ENCODE data around the gene HOXA7. TPM values are rescaled to one million over a fixed set of nuclear protein-coding genes. Genes with fewer than 3 reads are reported as not detected.

HOXA7 gene
- total RNA-seq, 1 experiment from 2014 or later, result 2.9 TPM

DNA sequence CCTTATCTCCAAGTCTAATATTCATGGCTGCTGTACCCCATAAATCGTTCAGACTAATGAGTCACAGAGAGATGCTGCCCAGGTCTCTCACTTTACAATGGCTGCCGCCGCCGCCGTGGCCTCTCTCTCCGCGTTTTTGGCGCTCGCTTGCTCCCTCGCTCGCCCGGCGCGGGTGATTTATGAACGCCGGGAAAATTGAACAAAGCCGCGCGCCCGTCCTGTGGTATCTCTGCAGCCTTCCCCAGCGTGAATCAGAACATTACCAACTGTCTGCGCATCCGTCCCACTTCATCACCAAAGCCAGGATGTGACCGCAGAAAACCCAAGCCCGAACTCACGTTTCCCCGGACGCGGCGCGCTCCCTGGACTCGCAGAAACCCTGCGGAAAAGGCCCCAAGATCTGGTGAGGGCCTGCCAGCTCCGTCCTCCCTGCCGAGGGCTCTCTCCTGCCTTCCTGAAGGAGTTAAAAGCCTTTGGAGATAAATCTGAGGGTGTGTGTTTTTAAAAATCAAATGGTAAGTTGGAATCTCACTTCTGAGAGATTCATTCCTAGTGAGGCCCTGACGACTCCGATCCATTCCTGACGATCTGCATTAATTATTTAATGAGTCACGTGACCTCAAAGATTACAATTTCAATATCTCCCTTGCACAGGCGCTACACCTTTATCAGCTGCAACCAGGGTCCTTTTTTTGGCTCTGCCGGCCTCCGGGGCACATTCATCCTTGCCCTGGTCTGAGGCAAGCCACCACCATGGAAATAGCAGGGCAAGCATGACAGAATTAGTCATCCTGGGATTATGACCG, 32.2 kb downstream of the HOXA7 start:
- Histone ChIP-seq H3K4me1 (replicated peaks) (peaks cover 13% of the 10 kb centered on the region), H3K36me3 (peaks cover 9% of the 10 kb centered on the region; the same call in 1 of the 2 replicates), H3K4me3 (no peak overlapping the region), H3K27me3 (replicated peaks) (no peaks in the 10 kb centered on the region), H3K27ac (no peak overlapping the region), H3K9me3 (replicated peaks) (no peaks in the 10 kb centered on the region)
- peak in 1 of 2 experiments; percentile 32 for DNase-seq (ENCODE audit: low read depth in 1 of 2, low spot score in 2 of 2)

DNA sequence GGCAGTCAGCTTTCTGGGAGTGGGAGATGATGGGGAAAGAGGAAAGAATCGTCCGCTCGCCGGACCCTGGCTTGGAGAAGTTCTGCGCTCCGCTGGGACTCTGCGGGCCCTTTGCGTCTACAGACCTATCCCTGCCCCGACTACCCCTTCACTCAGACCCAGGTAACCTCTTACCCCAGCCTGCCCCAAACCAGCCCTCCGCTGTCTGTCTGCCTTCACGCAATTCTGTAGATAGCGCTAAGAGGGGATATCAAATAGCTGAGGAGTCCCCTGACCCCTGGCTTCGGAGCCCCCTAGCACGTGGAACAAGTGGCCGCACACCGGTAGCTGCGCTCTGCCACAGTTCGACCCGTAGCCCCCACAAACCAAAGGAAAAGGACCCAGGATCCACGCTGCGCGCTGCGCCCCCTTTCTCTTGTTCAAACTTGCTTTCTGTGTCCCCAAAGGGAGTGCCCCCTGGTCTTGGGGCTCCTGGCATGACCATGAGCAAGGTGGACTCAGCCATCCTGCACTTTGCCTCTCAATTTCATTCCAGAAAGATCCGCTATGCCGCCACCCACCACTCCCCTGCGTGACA, 32.9 kb downstream of the HOXA7 start:
- DNase-seq (ENCODE audit: low read depth in 1 of 2, low spot score in 2 of 2), result peak in 1 of 2 experiments; percentile 10
- no peak overlapping the region for H3K4me3 ChIP-seq
- H3K9me3 ChIP-seq (replicated peaks), result no peaks in the 10 kb centered on the region
- peaks cover 13% of the 10 kb centered on the region for H3K4me1 ChIP-seq (replicated peaks)
- no peaks in the 10 kb centered on the region for H3K27me3 ChIP-seq (replicated peaks)
- H3K27ac ChIP-seq, result no peak overlapping the region
- H3K36me3 ChIP-seq, result peaks cover 8% of the 10 kb centered on the region; the same call in 1 of the 2 replicates

DNA sequence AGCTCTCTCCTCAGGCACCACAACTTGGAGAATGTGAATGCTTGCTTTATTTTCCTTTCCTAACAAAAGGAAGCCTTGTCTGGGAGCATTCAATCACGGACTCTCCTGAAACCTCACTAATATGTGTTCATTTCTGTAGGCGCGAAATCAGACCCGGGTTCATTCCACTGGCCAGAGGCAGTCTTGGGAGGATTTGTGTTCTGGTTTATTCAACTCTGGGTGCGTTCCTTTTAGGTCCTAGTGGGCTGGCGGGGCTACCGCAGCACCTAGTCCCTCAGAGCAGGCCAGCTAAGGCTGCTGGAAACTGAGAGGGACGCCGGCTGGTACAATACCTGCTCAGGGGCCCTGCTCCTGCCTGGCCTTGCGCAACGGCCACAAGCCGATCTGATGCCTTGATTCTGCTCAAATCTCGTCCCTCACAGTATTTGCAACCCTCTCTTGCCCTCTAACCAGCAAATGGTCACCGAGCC, 33.4 kb downstream of the HOXA7 start:
- DNase-seq (ENCODE audit: low read depth in 1 of 2, low spot score in 2 of 2), result peak in 1 of 2 experiments; percentile 38
- no peak overlapping the region for H3K27ac ChIP-seq
- H3K4me1 ChIP-seq (replicated peaks), result peaks cover 13% of the 10 kb centered on the region
- no peaks in the 10 kb centered on the region for H3K9me3 ChIP-seq (replicated peaks)
- H3K4me3 ChIP-seq, result no peak overlapping the region
- peaks cover 3% of the 10 kb centered on the region; the same call in 1 of the 2 replicates for H3K36me3 ChIP-seq
- no peaks in the 10 kb centered on the region for H3K27me3 ChIP-seq (replicated peaks)

DNA sequence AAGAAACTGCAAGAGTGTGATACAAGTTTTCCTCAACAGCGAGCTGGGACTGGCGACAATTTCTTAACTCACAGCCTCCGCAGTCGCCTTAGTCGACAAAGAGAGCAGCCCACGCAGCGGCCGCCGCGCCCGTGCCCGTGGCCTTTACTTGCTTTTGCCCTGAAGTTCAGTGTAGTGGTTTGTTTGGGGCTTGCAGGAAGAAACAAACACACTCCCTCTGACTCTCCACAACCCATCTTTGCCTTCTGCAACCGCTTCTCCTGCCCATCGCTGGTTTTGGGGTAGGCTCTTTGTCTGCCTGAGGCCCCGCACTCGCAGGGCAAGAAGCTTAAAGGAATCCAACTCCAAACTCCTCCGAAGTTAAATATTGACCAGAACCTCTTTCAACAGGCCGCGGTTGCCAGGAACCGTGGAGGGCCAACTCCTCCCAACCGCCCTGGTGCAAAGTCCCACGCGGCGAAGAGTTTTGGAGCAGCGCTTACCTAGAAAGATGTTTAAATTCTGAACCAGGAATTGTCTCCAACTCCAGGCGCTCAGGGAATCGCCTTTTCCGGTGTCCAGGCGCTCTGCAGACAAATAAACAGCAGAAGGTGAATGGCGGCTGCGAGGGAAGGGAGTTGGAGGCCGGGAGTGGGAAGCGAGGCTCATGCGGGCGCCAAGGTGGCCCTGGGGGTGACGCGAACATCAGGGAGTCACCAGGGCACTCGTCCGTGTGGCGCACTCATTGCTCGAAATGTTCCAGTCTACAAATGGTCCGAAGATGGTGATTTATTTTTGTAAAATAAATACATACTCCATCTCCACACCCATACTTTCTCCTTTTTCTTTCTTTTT, 34.2 kb downstream of the HOXA7 start:
- H3K4me3 ChIP-seq, result no peak overlapping the region

DNA sequence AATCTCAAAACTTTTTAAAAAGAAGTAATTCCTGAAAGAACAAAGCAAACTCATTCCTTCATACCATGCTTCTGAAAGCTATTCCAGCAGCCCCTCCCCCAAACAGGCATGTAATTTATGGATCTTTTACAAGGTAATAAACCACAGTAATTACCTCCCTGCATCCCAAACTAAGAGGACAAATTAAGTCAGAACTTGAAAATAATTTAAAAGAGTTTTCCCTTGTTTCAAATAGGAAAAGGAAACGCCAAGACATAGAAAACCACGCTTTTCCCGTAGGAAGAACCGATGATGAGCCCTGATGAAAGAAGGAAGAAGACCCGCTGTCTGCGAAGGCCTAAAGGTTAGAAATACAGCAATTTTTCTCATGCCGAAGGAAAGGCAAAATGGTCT, 34.8 kb downstream of the HOXA7 start:
- Histone ChIP-seq H3K4me3 (no peak overlapping the region), H3K4me1 (replicated peaks) (peaks cover 13% of the 10 kb centered on the region), H3K27ac (no peak overlapping the region), H3K27me3 (replicated peaks) (no peaks in the 10 kb centered on the region), H3K36me3 (peaks cover 2% of the 10 kb centered on the region; the same call in 1 of the 2 replicates), H3K9me3 (replicated peaks) (no peaks in the 10 kb centered on the region)
- DNase-seq (ENCODE audit: low read depth in 1 of 2, low spot score in 2 of 2), result no peak

More for the DNA sequence above, 34.2 kb downstream of the HOXA7 start:
- Histone ChIP-seq H3K27ac (no peak overlapping the region), H3K4me1 (replicated peaks) (peaks cover 13% of the 10 kb centered on the region), H3K27me3 (replicated peaks) (no peaks in the 10 kb centered on the region), H3K9me3 (replicated peaks) (no peaks in the 10 kb centered on the region), H3K36me3 (peaks cover 2% of the 10 kb centered on the region; the same call in 1 of the 2 replicates)
- peak in 1 of 2 experiments; percentile 29 for DNase-seq (ENCODE audit: low read depth in 1 of 2, low spot score in 2 of 2)

DNA sequence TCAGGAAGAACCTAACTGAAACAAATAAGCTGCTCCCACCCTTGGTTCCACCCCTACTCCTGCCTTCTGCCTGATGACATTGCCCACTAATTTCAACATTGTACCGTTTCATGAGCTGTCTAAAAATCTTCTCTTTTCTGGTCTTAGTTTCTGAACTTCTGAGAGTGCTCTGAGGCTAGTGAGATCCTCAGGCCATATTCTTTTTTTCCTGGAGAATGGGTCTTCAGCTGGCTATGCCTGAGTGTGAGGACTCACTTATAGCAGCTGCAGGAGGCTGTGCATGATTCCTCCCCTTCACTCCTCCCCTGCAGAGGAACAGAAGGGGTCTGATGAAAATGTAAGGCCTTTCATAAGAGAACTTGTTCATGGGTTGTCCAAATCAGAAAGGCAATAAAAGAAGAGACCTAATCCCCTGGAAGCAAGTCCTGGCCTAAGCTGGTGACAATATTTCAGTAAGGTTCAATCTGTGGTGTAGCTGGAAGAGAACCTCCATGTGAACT, 37.0 kb downstream of the HOXA7 start:
- peak in 1 of 2 experiments; percentile 11 for DNase-seq (ENCODE audit: low read depth in 1 of 2, low spot score in 2 of 2)
- Histone ChIP-seq H3K4me3 (no peak overlapping the region), H3K36me3 (peaks cover 2% of the 10 kb centered on the region; the same call in 1 of the 2 replicates), H3K9me3 (replicated peaks) (no peaks in the 10 kb centered on the region), H3K4me1 (replicated peaks) (peaks cover 25% of the 10 kb centered on the region), H3K27ac (no peak overlapping the region), H3K27me3 (replicated peaks) (no peaks in the 10 kb centered on the region)

DNA sequence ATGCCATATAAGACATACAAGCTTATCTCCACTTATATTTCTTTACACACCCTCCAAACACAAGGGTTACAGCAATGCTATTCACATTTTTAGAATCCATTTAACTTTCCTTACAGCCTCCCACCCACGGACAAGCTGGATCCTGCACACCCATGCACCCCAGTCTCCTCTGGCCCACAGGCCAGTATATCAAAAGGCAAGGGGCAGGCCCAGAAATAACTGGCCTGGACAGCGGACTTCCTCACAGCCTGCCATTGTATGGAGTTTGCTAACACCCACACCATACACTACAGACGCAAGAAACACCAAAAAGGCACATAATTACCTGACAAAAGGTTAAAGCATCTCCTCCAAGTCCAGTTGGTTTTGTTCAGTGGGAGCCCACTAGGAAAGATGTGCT, 37.9 kb downstream of the HOXA7 start:
- peak in 1 of 2 experiments; percentile 15 for DNase-seq (ENCODE audit: low read depth in 1 of 2, low spot score in 2 of 2)
- Histone ChIP-seq H3K27me3 (replicated peaks) (no peaks in the 10 kb centered on the region), H3K36me3 (peaks cover 2% of the 10 kb centered on the region; the same call in 1 of the 2 replicates), H3K27ac (no peak overlapping the region), H3K4me3 (no peak overlapping the region), H3K9me3 (replicated peaks) (no peaks in the 10 kb centered on the region), H3K4me1 (replicated peaks) (peaks cover 29% of the 10 kb centered on the region)

DNA sequence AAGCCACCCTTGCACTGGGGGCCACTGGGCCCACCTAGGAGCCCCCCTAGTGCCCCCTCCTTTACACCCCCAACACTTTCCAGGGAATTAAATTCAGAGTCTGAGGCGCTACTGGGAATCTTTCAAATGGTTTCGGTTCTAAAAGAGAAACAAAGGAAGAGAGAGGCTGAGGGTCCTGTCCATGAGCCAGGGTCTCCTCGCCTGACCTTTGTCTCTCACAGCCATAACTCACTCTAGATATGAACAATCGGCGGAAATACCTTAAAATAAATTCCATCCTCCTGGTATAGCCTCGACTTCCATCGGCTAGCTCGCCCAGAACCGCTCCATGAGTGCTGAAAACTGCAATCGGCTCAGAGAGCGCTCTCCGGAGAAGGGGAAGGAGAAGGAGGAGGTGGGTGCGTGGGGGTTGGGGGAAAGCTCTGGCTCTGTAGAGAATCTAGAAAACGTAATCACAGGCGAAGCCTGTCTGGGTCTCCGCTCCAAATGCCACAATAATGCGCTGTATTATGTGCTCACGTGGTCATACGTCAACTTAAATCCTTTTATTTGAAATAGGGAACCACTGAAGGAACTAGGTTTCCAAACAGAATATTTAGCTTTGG, 38.5 kb downstream of the HOXA7 start:
- Histone ChIP-seq H3K4me1 (replicated peaks) (peaks cover 31% of the 10 kb centered on the region), H3K4me3 (no peak overlapping the region), H3K9me3 (replicated peaks) (no peaks in the 10 kb centered on the region), H3K27ac (no peak overlapping the region), H3K27me3 (replicated peaks) (no peaks in the 10 kb centered on the region), H3K36me3 (peaks cover 2% of the 10 kb centered on the region; the same call in 1 of the 2 replicates)
- peak in 1 of 2 experiments; percentile 23 for DNase-seq (ENCODE audit: low read depth in 1 of 2, low spot score in 2 of 2)

DNA sequence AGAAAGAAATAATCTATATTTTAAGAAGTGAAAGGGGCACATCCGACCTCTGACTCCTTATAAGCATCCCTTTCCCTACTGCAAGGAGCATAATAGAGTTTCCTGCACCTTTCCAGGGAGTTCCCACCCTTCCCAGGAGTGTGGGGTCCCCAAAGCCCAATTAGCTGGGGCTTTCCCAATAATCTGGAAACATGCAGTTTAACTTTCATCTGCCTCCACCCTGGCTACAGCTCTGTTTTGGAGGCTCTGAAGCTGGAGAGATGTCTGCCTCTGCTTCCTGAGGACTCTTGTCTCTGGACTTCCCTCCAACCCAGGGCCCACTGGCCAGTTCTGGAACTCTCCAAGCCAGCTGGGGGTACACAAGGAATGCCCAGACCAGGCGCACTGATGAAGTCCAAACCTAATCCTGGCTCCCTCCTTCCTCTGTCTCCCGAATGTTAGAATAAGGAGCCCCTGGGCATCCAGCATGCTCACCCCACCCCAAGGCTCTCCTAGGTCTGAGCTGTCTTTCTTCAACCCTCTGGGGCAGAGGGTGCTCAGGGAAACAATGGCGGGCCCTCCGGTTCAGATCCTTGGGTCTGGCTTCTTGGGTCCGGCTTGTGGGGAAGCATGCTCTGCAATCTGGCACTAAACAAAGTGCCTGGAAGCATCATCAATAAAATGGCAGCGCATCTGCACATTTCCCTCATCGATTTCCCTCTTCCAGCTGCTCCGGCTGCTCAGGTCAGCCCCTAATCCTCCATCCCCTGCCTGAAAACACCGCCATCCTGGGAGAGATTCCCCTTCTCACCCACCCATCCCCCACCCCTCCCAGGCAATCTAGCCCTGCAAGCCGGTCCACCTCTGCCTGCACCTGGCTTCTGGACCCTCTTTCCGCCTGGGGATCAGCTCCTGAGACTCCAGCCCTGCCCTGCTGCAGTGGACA, 39.3 kb downstream of the HOXA7 start:
- DNase-seq (ENCODE audit: low read depth in 1 of 2, low spot score in 2 of 2), result peak in 1 of 2 experiments; percentile 37
- Histone ChIP-seq H3K27ac (no peak overlapping the region), H3K27me3 (replicated peaks) (no peaks in the 10 kb centered on the region), H3K4me3 (no peak overlapping the region), H3K9me3 (replicated peaks) (no peaks in the 10 kb centered on the region), H3K4me1 (replicated peaks) (peaks cover 36% of the 10 kb centered on the region), H3K36me3 (peaks cover 2% of the 10 kb centered on the region; the same call in 1 of the 2 replicates)

DNA sequence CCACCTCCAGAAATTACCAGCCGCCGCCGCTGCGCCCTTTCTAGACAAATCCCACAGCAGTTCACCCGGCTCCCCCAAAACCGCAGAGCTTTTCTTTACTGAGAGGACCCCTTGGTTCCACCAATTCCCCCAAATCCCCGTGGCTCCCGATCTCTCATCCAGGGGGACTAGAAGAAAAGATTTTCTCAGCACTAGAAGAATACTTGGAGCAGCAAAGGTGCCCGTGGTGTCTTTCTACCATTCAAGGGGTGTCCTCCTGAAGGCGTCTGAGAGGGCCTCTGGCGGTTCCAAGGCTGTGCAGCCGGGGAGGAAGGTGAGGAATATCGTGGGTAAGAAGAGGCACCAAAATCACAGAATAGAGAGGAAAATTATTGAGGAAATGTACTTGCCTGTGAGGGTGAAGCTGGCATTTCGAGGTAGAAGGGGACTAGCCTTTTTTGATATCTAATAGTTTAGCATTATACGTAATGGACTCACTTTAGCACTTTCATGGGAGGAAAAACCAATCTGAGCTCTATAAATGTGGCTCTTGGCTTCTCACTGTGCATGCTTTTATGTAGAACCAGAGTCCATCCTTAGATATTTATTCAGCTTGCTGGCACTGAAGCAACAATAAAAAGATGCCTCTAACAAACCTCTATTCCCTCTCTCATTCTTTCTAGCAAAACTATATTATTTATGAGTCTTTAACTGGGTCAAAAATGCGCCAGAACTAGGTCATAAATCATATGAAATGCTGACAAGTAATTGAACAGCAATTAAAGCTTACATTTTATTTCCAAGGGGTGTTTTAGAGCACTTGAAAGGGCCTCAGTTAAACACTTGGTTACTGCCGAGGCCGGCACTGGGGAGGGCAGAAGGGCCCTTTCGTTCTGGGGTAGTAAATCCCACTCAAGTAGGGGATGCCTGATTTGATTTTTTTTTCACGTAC, 40.2 kb downstream of the HOXA7 start:
- peak in 1 of 2 experiments; percentile 31 for DNase-seq (ENCODE audit: low read depth in 1 of 2, low spot score in 2 of 2)
- peak overlapping the region; percentile 39 for H3K4me3 ChIP-seq
- no peak overlapping the region for H3K27ac ChIP-seq
- no peaks in the 10 kb centered on the region for H3K27me3 ChIP-seq (replicated peaks)
- H3K4me1 ChIP-seq (replicated peaks), result peaks cover 39% of the 10 kb centered on the region
- H3K36me3 ChIP-seq, result peaks cover 2% of the 10 kb centered on the region; the same call in 1 of the 2 replicates
- H3K9me3 ChIP-seq (replicated peaks), result no peaks in the 10 kb centered on the region

DNA sequence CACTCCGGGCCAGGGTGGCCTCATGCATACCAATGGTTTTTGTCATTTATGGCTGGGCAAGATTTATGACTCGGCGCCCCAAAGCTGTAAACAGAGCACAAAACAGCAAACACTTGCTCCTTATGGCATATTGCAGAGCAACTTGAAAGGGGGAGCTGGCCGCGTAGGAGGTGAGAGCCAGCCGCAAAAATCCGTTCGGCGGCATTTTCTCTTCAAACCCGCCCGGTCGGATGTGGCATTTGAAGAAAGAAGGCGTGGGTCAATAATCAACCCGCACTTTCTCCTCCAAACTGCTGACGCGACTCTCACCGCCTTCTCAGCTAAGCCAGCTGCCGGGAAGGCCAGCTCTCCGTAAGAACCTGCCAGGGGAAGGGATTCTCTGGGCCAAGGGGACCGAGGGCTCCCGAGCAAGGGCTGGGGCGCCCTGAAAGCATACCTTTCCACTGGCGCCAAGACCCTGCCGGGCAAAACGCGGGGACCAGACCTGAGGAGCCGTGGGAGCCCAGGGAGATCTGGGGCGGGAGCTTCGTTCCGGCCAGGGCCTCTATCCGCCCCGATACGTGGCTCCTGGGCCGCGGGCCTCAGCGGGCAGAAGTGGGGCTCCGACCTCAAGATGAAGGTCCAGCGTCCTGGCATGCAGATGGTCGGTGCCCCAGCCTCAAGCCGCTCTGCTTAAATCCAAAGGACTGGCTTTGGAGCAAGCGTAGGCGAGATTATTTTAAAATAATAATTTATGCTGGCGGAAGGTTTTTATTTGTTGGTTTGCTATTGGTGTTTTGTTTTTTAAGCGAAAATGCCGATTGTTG, 41.1 kb downstream of the HOXA7 start:
- Histone ChIP-seq H3K36me3 (peaks cover 4% of the 10 kb centered on the region), H3K27me3 (replicated peaks) (no peaks in the 10 kb centered on the region), H3K9me3 (replicated peaks) (0 out of 2 replicates have a peak, but pooled peaks cover under 1% of the 10 kb centered on the region), H3K4me1 (replicated peaks) (peaks cover 41% of the 10 kb centered on the region), H3K4me3 (peak overlapping the region; percentile 39), H3K27ac (peak overlapping the region; percentile 55)
- DNase-seq (ENCODE audit: low read depth in 1 of 2, low spot score in 2 of 2), result peak; percentile 86 to 90

All from SJSA1 (cell line).